Glomerular visceral epithelial cell (primary cell): ENCODE data around the gene TMEM208.

Source experiments
- DNase-seq: peaks from one replicate; pipeline ENCODE4 v3.0.0-alpha.2; 2016; ENCODE audit errors: extremely low spot score

The TMEM208 gene

GRCh38 chr16:67237396-67238277 lies 10.7 kb downstream of the TMEM208 start:
- no peak for DNase-seq

- no peak for DNase-seq
Measured at GRCh38 chr16:67238278-67238575, 11.3 kb downstream of the TMEM208 start.

GRCh38 chr16:67238806-67239470 lies 12.0 kb downstream of the TMEM208 start:
- DNase-seq, result no peak

GRCh38 chr16:67240506-67240905 lies 13.6 kb downstream of the TMEM208 start:
- no peak for DNase-seq

GRCh38 chr16:67241008-67241900 lies 14.3 kb downstream of the TMEM208 start:
- peak; percentile 87 for DNase-seq

- no peak for DNase-seq
Measured at GRCh38 chr16:67242138-67242730, 15.3 kb downstream of the TMEM208 start.

GRCh38 chr16:67243481-67243880 lies 16.6 kb downstream of the TMEM208 start:
- no peak for DNase-seq

- peak; percentile 74 for DNase-seq
Measured at GRCh38 chr16:67244387-67245185, 17.7 kb downstream of the TMEM208 start.

- DNase-seq, result no peak
Measured at GRCh38 chr16:67245186-67245585, 18.3 kb downstream of the TMEM208 start.

GRCh38 chr16:67245674-67246080 lies 18.7 kb downstream of the TMEM208 start:
- no peak for DNase-seq

- DNase-seq, result peak; percentile 83
Measured at GRCh38 chr16:67246081-67246755, 19.3 kb downstream of the TMEM208 start.

- peak; percentile 44 for DNase-seq
Measured at GRCh38 chr16:67246756-67247191, 19.8 kb downstream of the TMEM208 start.

- DNase-seq, result peak; percentile 95
Measured at GRCh38 chr16:67247192-67248072, 20.5 kb downstream of the TMEM208 start, which contains the start of gene FHOD1. Gene FHOD1 (minus strand): TSS chr16:67247481. CDS start chr16:67247410, 71 bp downstream.

- DNase-seq, result no peak
Measured at GRCh38 chr16:67248073-67248400, 21.1 kb downstream of the TMEM208 start.

GRCh38 chr16:67248401-67249177 lies 21.7 kb downstream of the TMEM208 start, which contains the start of gene SLC9A5:
Gene SLC9A5 (plus strand): TSS chr16:67248979. CDS start chr16:67249015, 36 bp downstream.
- no peak for DNase-seq

- DNase-seq, result no peak
Measured at GRCh38 chr16:67249178-67250044, 22.5 kb downstream of the TMEM208 start.

- no peak for DNase-seq
Measured at GRCh38 chr16:67250045-67250327, 23.1 kb downstream of the TMEM208 start.
